Omental fat pad (tissue), 4 donors: ENCODE measurements around the gene GRK1. TPM values are rescaled to one million over a fixed set of nuclear protein-coding genes. Genes with fewer than 3 reads are reported as not detected.

ENCODE experiments used
- ATAC-seq: fragments of 150-250 bp; one replicate; pipeline ENCODE4 v1.9.1; 2016; ENCODE audit warnings: mild to moderate bottlenecking, moderate library complexity; ENCODE audit not compliant: low FRiP score
- DNase-seq: peaks from one replicate; pipeline ENCODE4 v3.0.0-alpha.2; 2019; ENCODE audit warnings: low spot score
- total RNA-seq, 4 donors: library from RNA; depleted of rRNA; stranded (reverse); fragments of >200 nt; gene quantifications; one replicate each; pipeline ENCODE4 v1.1.0, GENCODE V29; 2016
- TF ChIP-seq, protein P1 (sequence below), 3 donors: fragments of 450-650 bp; IDR thresholded peaks; one replicate each; pipeline ENCODE4 v1.5.1; 2016 to 2017; ENCODE audit warnings: antibody characterized with exemption in 3 of 3, mild to moderate bottlenecking in 3 of 3, moderate library complexity in 2 of 3

Gene GRK1
- total RNA-seq, 4 donors from 2014 or later, result not detected

DNA sequence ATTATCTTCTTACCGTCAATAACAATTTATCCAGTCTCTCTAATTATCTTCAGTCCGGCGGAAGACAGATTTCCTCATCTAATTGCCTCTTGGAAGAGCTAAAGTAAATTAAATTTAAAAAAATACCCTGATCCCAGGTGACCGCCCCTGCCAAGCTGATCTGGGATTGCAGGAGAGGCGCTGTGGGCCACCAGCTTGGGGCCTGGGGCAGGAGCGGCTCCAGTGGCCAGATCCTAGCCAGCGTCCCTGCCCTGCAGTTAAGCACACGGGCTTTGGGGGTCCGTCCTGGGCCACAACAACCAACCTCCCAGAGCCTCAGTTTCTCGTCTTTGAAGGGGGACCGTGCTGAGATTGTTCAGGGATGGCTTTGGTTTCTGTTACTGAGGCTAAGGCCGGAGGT is 79.7 kb downstream of the GRK1 start:
- no peak for ATAC-seq
- TF ChIP-seq, protein P1, sequence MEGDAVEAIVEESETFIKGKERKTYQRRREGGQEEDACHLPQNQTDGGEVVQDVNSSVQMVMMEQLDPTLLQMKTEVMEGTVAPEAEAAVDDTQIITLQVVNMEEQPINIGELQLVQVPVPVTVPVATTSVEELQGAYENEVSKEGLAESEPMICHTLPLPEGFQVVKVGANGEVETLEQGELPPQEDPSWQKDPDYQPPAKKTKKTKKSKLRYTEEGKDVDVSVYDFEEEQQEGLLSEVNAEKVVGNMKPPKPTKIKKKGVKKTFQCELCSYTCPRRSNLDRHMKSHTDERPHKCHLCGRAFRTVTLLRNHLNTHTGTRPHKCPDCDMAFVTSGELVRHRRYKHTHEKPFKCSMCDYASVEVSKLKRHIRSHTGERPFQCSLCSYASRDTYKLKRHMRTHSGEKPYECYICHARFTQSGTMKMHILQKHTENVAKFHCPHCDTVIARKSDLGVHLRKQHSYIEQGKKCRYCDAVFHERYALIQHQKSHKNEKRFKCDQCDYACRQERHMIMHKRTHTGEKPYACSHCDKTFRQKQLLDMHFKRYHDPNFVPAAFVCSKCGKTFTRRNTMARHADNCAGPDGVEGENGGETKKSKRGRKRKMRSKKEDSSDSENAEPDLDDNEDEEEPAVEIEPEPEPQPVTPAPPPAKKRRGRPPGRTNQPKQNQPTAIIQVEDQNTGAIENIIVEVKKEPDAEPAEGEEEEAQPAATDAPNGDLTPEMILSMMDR (IDR thresholded peaks at IDR 0.05), result no peak
- DNase-seq, result no peak

DNA sequence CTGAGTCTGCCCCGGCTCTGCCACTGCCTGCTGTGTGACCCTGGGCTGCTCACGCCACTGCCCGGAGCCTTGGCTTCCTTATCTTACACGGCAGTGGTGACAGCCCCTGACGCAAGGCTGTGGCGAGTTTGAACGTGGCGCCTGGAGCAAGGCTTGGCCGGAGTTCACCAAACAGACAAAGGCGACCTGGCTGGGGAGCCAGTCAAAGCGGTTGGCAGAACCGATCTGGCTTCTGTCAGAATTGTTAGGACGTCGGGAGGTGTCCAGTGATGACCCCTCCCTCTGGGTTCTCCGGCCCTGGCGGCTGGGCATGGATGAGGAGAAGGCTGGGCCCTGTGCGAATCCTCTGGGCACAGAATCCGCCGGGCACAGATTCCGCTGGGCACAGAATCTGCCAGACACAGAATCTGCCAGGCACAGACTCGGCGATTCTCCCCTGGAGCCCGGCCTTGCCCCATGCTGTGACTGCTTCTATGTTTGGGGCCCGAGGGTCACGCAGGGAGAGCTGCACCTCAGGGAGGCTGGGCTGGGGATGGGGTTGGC is 80.3 kb downstream of the GRK1 start:
- TF ChIP-seq, protein P1 (IDR thresholded peaks at IDR 0.05), result no peak
- DNase-seq (no peak), ATAC-seq (no peak)

DNA sequence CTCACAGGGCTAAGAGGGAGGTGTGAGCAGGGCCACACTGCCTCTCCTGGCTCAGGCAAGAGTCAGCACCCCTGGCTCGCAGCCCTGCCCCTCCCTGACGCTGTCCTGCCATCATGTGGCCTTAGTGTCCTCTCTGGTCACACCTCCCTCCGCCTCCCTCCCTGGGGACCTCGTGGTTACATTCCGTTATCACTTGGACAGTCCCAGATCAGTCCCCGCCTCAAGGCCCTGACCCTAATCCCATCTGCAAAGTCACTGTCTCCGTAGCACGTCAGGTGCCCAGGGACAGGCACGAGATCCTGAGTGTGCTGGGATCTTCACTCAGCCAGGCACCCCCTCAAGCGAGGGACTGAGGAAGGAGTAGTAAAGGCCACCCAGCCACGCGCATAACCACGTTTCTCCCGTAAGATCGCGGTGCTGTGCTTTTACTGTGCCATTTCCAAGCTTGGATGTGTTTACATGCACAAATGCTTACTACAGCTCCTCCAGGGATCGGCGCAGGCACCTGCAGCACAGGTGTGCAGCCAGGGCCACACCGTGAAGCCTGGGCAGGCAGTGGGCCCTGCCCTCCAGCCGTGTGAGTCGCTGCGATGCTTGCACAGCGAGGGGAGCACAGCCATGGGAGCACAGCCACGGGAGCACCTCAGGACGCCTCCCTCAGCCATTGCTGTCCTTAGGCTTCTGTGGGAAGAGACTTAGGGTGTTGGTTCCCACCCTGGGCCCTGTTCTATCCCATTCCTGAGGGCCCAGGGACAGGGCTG is 81.3 kb downstream of the GRK1 start:
- TF ChIP-seq, protein P1 (IDR thresholded peaks at IDR 0.05), result no peak
- no peak for DNase-seq
- no peak for ATAC-seq

DNA sequence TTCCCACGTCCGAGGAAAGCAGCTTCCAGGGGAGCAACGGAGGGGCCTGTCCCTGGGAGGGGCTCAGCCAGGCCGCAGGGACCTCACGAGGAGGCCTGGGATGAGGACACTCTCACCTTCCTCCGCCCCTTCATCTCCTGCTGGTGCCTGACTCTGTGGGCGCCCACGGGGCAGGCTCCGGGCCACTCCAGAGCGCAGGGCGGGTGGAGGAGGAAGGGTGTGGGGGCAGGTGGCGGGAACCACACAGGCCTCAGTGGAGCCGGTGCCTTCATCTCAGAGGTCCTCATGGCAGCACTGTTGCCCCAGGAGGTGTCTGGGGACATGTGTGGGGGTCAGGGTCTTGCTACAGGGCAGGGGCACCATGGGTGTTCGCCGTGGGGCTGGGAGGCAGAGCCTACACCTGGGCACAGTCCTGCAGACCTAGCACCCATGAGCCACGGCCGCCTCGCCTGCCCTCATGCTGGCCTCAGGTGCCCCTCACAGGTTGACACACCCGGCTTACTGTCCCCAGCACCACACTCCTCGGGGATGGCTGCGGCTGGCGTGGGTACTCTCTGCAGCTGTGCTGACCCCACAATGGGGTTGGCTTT is 81.9 kb downstream of the GRK1 start:
- DNase-seq (no peak), ATAC-seq (peak; percentile 42)
- TF ChIP-seq, protein P1 (IDR thresholded peaks at IDR 0.05), result no peak

DNA sequence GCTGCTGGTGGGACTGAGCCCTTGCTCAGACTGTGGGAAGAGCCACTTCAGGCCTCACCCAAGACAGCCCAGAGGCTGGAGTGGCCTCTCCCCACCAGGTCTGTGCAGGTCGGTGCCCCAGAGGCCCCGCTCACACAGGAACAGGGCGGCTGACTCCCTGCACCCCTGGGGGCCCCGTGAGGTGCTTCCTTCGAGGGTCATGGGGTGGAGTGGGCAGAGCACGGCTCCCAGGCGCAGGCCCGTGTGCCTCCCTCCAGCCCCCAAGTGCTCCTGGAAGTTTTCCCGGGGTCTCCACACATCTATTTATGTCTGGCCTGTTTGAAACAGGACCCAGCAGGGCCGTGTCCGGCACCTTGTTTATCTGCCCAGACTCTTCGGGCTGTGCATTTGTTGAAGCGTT is 82.5 kb downstream of the GRK1 start:
- ATAC-seq, result no peak
- TF ChIP-seq, protein P1 (IDR thresholded peaks at IDR 0.05), result no peak
- DNase-seq, result no peak

DNA sequence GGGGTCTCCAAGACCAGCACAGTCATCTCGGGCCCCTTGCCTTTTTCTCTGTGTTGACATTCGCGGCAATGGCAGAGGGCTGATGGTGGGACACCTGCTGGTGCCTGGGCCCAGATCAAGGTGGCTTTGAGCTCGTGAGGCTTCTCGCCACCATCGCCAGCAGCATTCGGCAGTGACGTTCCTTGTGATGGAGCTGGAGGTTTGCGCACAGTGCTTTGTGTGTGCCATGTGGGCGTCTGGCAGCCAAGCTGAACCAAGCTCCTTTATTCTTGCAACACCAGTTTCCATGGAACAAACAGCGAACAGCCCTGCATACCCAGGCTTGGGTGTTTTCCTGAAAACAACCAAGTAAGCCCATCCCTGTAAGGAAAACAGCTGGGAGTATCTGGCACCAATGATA is 82.9 kb downstream of the GRK1 start:
- DNase-seq (no peak), ATAC-seq (no peak)
- TF ChIP-seq, protein P1 (IDR thresholded peaks at IDR 0.05), result no peak
